Activated CD8-positive, alpha-beta memory T cell treated with anti-CD3 and anti-CD28 coated beads, Interleukin-2, amount 50 U/mL, for 48 hours (primary cell): ENCODE results near the gene XPO1.
"Not testable (repeated sequence)": the region's sequence is repeated elsewhere in the genome, so short reads cannot be mapped to it uniquely, and the experiment has no call there.

Experiments
- DNase-seq: peaks from one replicate; pipeline ENCODE4 v3.0.0-alpha.2; 2020

The XPO1 gene

GRCh38 chr2:61535449-61535848, 2.7 kb downstream of the XPO1 start:
- DNase-seq, result no peak

- DNase-seq, result no peak
Observed at GRCh38 chr2:61534926-61535325, 3.2 kb downstream of the XPO1 start.

- no peak for DNase-seq
Observed at GRCh38 chr2:61530749-61531148, 7.4 kb downstream of the XPO1 start.

- DNase-seq, result no peak
Observed at GRCh38 chr2:61529944-61530735, 8.0 kb downstream of the XPO1 start.

GRCh38 chr2:61520261-61520660, 17.9 kb downstream of the XPO1 start:
- no peak for DNase-seq

- DNase-seq, result no peak
Observed at GRCh38 chr2:61512768-61513398, 25.3 kb downstream of the XPO1 start.

GRCh38 chr2:61510674-61511671, 27.2 kb downstream of the XPO1 start:
- DNase-seq, result no peak

- no peak for DNase-seq
Observed at GRCh38 chr2:61504949-61505348, 33.2 kb downstream of the XPO1 start.

GRCh38 chr2:61499060-61499459, 39.1 kb downstream of the XPO1 start:
- no peak for DNase-seq

GRCh38 chr2:61493523-61493942, 44.6 kb downstream of the XPO1 start:
- DNase-seq, result no peak

GRCh38 chr2:61492476-61492875, 45.7 kb downstream of the XPO1 start:
- no peak for DNase-seq

GRCh38 chr2:61485281-61485680, 52.9 kb downstream of the XPO1 start:
- DNase-seq, result no peak

GRCh38 chr2:61478086-61478485, 60.1 kb downstream of the XPO1 start:
- no peak for DNase-seq

GRCh38 chr2:61476929-61477589, 61.1 kb downstream of the XPO1 start:
- DNase-seq, result not testable (repeated sequence)

GRCh38 chr2:61471905-61472805, 66.0 kb downstream of the XPO1 start:
- DNase-seq, result no peak

GRCh38 chr2:61470965-61471904, 66.9 kb downstream of the XPO1 start, which contains the start of gene USP34:
Gene USP34 (minus strand): TSS chr2:61471087. CDS start chr2:61470692, 395 bp downstream.
- peak; percentile 94 for DNase-seq

- peak; percentile 89 for DNase-seq
Observed at GRCh38 chr2:61470122-61470951, 67.8 kb downstream of the XPO1 start.

- no peak for DNase-seq
Observed at GRCh38 chr2:61469424-61470121, 68.6 kb downstream of the XPO1 start.

- DNase-seq, result not testable (repeated sequence)
Observed at GRCh38 chr2:61468231-61468630, 69.9 kb downstream of the XPO1 start.
